Testis (tissue), 2 donors: Measurements from ENCODE around the gene GOLPH3.

ENCODE experiments used
- CTCF ChIP-seq, 3 experiments: fragments of 450-650 bp in 2 of 3; fragments of 200-600 bp in 1 of 3; sonication (generic) in 1 of 3; IDR thresholded peaks; one replicate each; pipeline ENCODE4 v1.5.1; 2016 to 2019; ENCODE audit warnings: antibody characterized with exemption in 3 of 3, mild to moderate bottlenecking in 2 of 3, moderate library complexity in 1 of 3
- POLR2A ChIP-seq: fragments of 450-650 bp; IDR thresholded peaks from one replicate; pipeline ENCODE4 v1.6.1; 2017; ENCODE audit warnings: antibody characterized with exemption, mild to moderate bottlenecking, moderate library complexity

GRCh38 chr5:32156635-32157034, 17.5 kb downstream of the GOLPH3 start:
- TF ChIP-seq CTCF (IDR thresholded peaks at IDR 0.05) (no peak), POLR2A (no peak)
